HG02938 (cell line): ENCODE measurements around the gene POU3F3.

Experiments
- ATAC-seq: cut with Tn5 transposase; IDR thresholded peaks from one replicate; pipeline ENCODE4 v1.9.1; 2021; ENCODE audit warnings: mild to moderate bottlenecking, moderate library complexity; ENCODE audit not compliant: unreplicated experiment

POU3F3 gene

DNA sequence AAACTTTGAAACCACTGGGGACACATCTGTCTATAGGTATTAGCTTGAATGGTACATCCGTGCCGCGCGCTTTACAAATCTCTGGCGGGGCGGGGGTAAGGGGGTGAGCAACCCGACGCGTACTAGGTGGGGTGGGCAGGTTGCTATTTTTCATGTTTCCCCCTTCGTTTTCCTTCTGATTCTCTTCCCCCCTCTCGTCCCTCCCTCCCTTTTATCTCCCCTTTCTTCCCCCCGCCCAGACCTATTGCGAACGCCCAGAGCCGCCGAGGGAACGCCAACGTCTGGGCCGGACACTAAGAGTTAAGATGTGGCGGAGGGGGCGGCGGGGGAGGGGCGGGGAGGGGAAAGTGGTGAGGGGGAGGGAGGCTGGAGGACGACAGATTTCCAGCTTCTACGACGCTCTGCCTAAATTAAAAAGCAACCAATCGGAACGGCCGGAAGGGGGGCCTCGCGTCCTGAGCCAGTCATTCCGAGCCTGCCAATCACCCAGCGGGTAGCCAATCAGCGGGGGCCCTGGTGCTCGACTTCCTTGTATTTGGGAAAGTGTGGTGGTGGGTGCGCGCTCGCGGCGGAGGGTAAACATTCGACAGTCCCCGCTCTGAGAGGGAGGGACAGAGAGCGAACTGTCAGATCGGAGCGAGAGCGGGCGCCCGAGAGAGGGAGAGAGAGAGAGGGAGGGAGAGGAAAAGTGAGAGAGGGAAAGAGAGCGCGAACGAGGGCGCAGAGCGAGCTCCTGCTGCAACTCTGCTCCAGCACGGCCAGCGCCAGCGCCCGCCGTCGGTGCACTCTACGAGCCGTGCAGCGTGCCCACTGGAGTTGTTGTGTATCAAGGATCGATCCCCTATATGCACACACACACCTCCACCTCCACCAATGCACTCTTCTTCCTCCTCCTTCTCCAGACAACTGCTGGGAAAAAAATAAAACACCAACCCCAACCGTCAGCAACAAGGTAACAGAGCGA, at the start of gene POU3F3:
Gene POU3F3 (plus strand): TSS at position 582 of the 964 bp plus-strand sequence. CDS start 1,396 bp downstream, outside the sequence.
- no peak for ATAC-seq

DNA sequence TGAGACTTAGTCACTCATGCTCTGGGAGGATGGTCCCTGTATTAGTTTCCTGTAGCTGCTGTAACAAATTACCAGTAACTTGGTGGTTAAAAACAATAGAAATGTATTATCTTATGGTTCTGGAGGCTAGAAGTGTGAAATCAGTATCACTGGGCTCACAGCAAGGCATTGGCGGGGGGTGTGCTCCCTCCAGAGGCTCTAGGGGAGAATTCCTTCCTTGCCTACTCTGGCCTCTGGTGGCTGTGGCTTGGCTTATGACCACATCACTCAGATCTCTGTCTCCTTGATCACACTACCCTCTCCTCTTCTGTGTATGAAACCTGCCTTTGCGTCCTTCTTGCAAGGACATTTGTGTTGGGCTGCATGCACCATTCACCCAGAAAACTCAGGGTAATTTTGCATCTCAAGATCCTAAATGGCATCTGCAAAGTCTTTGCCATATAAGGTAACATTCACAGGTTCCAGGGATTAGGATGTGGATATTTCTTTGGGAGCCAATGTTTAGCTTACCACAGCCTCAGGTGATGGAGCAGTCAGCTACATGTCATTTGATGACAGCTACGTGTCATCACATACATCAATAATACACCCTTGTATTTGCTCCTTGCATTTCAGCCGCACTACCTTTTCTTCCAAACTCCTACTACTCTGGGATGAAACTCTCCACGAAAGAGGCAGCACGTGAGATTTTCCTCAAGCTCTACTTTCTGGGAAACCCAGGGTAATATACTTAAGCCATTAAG, 49.6 kb upstream of the POU3F3 start:
- ATAC-seq, result no peak

DNA sequence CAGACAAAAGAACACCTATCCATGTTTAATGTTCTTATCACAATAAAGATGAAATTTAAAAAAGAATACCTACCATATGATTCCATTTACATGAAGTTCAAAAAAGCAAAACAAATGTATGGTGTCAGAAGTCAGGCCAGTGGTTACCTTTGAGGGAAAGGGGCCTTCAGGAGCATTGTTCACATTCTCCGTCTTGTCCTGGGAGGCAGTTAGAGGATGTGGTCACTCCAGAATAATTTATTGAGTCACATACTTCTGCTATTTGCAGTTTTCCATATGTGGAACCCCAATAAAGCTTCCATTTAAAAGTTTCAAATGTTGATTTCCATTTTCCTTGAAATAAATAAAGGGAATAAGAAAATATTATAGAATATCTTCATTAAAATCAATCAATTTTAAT, 41.6 kb upstream of the POU3F3 start:
- ATAC-seq, result no peak

- no peak for ATAC-seq
These were observed 37.8 kb upstream of the POU3F3 start for GRCh38 chr2:104816143-104816542.

DNA sequence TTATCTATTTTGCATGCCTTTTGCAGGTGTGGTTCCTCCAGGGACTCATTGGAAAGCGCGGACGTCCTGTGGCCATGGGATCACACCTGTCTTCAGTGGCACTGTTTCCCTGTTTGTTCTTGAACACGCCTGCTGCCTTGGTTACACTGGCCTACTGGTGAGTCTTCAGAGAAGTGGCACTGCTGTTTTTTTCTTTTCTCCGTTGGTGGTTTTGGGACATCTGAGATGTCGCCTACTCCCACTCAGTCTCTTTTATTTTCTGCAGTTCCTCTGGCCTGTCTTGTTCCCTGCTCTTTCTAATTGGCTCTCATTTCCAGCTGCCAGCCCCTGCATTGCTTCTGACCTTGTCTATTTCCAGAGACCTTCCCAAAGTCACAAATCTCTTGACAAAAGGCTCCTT, 35.7 kb upstream of the POU3F3 start:
- ATAC-seq, result no peak

DNA sequence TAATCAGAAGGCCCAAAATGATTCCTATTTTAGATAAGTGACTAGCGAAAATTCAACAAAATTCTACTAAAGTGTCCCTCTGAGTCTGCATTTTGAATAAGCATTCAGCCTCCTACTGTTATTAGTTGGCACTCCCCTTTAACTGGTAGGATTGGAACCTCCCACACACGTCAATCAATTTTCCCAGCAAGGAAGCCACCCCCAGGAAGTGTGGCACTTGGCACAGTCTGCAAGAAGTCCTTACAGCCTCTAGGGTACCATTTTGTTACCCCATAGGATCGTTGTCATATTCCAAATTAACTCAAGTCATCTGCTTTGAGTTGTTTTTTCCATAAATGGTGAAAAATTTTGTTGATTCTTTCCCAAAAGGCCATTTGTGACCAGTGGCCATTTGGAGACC, 33.8 kb upstream of the POU3F3 start:
- ATAC-seq, result no peak

DNA sequence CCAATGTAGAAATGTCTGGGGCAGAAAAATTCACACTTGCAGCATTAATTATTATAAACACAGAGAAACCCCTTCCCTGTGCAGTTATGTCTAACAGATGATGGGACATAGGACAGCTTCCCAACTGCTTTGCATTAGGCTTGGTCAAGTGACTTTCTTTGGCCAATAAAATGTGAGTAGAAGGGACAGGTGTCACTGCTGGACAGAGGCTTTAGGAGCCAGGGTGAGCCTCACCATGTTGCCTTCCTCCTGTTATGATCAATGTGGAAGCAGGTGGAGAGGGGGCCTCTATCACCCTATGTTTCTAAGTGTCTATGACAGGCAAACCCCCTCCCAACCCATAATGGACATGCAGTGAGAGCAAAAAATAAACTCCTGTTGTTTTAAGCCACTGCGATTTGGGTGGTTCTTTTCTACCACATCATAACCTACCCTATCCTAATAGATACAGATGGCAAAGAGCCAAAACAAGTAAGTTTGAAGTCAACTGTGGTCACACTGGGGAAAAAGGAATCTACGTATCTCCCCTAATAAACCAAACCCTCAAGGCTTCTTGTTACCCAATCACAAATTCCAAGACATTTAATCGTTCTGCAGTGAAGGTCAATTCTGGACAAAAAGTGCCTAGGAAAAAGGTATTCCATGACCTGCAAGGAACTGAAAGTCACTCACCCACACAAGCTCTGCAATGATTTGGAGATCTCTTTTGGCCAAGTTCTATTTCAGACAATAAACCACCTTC, 28.6 kb upstream of the POU3F3 start:
- no peak for ATAC-seq

DNA sequence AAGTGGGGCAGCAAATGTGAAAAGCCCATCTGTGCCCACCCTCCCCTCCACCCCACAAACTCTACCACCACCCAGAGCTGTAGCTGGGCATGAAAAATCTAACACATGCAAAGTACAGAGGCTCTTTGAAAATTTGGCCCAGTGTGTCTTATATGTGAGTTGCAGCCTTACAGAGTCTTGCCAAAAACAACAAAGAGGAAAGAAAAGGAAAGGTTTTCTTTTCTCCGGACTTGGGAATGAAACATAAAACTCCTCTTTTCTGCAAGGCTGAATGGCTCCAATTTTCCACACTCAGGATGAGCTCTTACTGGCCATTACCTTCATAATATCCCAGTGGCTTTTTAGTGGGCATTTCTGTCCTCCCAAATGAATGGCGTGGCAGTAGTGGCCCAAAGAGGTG, 27.9 kb upstream of the POU3F3 start:
- no peak for ATAC-seq

GRCh38 chr2:104831742-104832141, 22.2 kb upstream of the POU3F3 start:
- no peak for ATAC-seq

DNA sequence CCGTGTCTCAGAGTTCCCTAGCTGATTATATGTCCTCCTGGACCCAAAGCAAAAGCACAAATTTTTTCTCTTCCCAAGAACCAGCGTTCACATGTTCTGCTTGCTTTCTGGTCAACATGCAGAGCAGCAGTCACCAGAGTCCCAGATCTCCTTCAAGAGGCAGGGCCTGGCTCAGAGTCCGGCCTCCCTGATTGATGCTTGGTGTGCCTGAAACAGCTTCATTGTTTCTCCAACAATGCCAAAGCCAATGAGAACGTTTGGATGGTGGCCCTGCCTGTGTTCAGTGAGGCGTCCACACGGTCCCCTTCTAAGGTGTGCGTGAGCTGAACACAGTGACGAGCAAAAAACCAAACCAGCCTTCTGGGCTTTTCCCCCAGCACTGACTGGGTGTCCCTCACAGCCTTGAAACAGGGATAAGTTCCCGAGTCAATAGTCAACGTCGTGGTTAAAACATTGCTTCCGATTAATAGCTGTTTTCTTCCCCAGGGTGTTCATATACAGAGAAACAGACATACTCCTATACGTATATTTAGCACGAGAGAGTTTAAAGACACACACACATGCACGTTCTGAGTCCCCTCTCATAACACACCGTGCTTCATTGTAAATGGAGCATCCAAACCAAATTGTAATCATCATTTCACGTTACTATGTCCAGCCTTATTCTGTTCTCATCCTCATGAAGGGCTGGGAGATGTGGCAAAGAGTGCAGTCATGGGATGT, 19.3 kb upstream of the POU3F3 start:
- no peak for ATAC-seq

DNA sequence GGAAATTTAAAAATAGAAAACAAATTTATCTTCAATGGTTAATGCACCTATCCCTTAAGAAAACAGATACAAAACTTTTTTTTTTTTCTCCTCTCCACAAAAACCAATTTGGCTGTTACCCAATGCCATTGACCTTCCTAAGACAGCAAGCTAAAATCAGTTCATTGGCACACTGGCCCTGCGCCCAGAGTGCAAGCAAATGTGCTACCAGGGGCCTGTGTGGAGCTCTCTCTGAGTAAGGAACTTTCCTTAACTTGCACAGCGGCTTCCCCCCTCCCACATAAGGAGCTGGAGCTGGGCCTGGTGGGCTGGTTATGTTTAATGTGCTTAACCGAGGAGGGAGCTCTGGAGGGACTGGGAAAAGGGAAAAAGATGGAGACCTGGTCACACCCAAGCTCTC, 17.6 kb upstream of the POU3F3 start:
- no peak for ATAC-seq

DNA sequence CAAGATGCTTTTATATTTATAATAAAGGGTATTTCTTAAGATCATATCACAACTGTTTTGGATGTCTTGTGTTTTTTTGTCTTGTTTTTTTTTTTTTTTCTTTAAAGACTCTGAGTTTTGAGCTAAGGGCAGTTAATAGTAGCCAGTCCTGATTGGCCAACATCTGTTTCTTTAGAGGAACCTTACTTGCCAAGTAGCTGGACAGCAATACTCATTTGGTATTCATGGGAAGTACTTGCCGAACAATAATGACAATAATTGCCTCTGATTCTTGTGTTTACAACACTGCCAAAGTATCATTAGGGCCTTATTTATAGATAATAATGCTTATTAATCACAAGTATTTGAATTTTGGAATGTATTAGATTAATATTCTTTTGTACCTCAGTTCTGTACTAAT, 17.1 kb upstream of the POU3F3 start:
- no peak for ATAC-seq

DNA sequence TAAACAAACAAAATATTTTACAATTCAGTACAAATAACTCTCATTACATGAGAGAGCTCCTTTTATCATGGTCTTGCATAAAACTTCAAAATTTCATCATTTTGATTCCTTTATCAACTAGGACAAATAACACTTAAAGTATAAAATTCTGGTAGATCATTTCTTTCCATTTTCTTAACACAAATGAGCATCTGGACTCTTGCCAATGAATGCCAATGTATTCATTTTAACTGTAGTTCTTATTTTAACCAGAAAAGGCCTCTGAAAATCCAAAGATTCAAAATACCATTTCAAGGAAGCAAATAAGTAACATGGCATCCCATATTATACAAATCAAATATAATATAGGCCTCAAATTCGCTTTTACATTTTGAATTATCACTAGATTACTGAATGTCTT, 13.8 kb upstream of the POU3F3 start:
- ATAC-seq, result no peak

GRCh38 chr2:104840893-104841585, 12.9 kb upstream of the POU3F3 start:
- ATAC-seq, result no peak

DNA sequence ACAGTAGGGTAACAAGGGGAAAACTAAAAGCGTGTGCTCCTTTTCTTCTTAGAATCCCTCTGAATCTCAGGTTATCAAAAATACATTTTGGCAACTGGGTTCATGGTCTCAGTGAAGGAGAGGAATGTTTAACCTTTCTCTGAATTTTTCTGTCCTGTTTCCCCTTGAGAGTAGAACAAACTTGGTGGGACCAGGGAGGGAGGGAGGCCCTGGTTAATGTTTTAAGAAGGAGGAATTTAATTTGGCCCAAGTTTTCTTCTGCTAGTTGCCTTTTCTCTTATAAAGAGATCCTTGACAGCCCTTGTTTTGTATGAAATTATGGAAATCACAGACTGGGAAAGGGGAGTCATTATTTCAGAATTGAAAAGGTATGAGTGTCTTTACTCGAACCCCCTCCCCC, 12.2 kb upstream of the POU3F3 start:
- no peak for ATAC-seq

GRCh38 chr2:104844807-104845551, 8.9 kb upstream of the POU3F3 start:
- ATAC-seq, result no peak

DNA sequence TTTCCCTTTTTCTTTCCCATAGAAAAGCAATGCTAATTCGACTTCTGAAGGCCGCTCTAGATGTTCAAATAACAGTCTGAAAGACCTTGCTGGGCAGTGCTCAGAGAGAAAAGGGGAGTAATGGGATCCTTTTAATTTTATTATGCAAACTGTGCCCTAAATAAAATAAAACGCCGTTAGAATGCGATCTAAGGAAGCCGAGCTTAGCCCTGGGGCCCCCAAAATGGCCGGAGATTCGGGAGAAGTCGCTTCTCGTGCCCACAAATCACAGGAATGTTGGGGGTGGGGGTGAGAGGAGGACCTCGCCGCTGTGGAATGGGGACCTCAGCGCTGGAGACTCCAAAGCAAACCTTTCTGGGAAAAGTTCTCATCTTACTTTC, 8.4 kb upstream of the POU3F3 start:
- ATAC-seq, result no peak

DNA sequence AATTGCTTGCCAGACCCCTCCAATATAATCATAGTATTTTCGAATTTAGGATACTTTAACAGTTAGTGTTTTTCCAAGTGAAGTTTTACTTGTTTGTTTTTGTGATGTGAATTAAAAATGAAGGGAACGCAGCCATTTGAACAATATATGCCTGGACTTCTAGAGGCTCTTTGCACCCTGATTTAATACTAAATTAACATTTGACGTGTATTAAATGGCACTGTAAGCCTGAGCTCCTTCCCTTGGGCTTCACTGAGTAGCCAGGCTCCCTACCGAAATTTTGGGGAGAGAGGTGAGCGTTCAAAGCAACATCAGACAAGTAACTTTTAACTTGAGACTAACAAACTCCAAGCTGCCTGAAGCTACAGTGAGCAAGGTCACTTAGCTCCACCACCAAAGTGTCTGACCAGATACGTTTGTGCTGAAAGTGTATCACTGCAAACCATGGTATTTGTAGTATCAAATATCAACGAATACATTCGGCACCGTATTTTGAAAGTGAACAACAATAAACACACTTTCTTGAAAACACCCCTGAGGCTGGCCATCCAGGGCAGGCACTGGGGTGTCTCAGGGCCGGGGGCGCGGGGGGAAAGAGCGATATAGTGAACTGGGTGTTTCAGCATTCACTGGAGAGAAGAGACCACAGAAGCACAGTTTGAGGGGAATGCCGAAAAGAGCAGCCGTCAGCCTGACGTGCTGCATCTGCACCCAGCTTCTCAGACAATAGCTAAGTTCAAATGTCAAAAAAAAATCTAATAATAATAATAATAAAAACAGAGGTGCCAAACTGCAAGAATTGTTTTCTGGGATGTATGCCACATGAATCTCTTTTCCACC, 7.7 kb upstream of the POU3F3 start:
- no peak for ATAC-seq
